GM12892 (cell line): Measurements from ENCODE around the gene HOTAIR.

Experiments used
- DNase-seq: peaks from one replicate; pipeline ENCODE4 v3.0.0; 2011; ENCODE audit not compliant: insufficient read length
- FAIRE-seq: peaks from 2 replicates; lab custom pipeline; 2011; peaks lifted over from hg19 to GRCh38; lab: Jason Lieb, UNC
- POLR2A ChIP-seq: IDR thresholded peaks from 2 replicates; pipeline ENCODE4 v1.6.1; 2011; ENCODE audit warnings: low read depth, low read length, control low read depth
- POLR2AphosphoS5 ChIP-seq: IDR thresholded peaks from 2 replicates; pipeline ENCODE4 v1.6.1; 2011; ENCODE audit warnings: low read depth, low read length, control low read depth
- TAF1 ChIP-seq: IDR thresholded peaks from 2 replicates; pipeline ENCODE4 v1.6.1; 2011; ENCODE audit warnings: low read depth, mild to moderate bottlenecking, control low read depth, low read length, borderline replicate concordance

HOTAIR gene

GRCh38 chr12:53966085-53966384 lies 8.7 kb downstream of the HOTAIR start:
- FAIRE-seq (no peak), DNase-seq (no peak)
- TF ChIP-seq POLR2A (no peak), POLR2AphosphoS5 (no peak), TAF1 (no peak)

DNA sequence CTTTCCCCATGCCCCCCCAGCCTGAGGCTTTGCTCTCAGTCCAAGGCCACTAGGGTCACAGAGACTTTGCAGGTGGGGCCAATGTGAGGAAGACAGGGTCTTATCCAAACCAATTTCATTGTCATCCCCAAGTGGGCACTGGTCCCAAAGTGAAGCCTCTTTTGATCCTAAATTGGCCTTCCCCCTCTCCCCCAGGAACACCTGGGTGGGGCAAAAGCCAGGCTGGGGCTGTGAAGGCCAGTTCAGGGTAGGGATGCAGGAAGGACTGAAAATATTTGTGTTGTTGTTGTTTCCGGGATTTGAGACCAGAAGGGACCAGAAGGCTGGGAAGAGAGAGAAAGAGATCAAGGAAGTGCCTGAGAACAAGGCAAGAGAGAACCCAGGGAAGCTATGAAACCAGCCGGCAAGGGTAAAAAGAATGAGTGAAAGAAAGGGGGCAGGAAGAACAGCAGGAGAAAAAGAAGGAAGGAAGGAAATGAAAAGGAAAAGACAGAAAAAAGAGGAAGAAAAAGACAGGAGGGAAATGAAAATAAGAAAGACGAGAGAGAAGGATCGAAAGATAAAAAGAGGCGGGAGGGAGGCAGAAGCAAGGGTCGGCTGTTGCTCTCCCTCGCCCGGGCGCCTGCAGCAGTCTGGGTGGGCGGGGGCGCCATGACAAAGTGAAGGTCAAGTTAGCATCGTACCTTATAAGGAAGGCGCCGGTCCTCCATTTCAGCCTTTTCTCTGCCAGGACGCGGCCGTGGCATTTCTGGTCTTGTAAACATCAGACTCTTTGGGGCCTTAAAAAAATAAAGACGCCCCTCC lies 9.3 kb downstream of the HOTAIR start:
- DNase-seq: no peak
- no peak for TF ChIP-seq TAF1
- no peak for TF ChIP-seq POLR2A
- TF ChIP-seq POLR2AphosphoS5: no peak
- FAIRE-seq: no peak

DNA sequence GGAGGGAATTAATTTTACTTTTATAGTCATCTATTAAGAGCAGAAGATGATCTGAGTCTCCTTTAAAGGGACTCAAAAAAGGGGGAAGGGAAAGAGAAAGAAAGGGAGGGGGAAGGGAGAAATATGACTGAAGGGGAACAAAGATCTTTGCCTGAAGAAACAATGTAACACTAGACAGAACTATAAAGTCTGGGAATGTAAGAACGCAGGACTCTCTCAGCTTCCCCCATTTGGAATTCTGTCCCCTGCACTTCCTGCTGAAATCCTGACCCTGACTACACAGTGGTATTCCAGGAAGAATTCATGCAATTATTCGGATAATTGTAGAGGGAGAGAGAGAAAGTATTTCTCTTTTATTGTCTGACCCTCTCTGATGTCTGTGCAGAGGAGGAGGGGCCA lies 10.4 kb downstream of the HOTAIR start:
- FAIRE-seq: no peak
- TF ChIP-seq POLR2AphosphoS5 (no peak), POLR2A (no peak), TAF1 (no peak)
- no peak for DNase-seq

GRCh38 chr12:53963434-53964314 lies 11.1 kb downstream of the HOTAIR start:
- TF ChIP-seq POLR2AphosphoS5 (no peak), POLR2A (no peak), TAF1 (no peak)
- DNase-seq: no peak
- FAIRE-seq: no peak

DNA sequence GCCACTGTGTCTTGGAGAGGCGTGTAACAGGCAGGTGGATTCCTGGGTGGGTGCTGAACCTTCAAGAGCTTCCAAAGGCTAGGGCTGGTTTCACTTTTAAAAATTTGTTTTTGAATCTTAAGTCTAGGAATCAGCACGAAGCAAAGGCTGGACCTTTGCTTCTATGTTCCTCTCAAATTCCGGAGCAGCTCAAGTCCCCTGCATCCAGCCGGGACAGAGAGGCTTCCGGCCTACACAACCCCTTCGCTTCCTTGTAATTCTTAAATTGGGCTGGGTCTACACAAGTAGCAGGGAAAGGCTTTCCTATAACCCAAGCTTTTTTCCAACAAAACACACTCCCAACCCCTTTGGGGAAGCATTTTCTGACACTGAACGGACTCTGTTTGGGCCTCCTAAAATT lies 11.7 kb downstream of the HOTAIR start:
- no peak for FAIRE-seq

DNA sequence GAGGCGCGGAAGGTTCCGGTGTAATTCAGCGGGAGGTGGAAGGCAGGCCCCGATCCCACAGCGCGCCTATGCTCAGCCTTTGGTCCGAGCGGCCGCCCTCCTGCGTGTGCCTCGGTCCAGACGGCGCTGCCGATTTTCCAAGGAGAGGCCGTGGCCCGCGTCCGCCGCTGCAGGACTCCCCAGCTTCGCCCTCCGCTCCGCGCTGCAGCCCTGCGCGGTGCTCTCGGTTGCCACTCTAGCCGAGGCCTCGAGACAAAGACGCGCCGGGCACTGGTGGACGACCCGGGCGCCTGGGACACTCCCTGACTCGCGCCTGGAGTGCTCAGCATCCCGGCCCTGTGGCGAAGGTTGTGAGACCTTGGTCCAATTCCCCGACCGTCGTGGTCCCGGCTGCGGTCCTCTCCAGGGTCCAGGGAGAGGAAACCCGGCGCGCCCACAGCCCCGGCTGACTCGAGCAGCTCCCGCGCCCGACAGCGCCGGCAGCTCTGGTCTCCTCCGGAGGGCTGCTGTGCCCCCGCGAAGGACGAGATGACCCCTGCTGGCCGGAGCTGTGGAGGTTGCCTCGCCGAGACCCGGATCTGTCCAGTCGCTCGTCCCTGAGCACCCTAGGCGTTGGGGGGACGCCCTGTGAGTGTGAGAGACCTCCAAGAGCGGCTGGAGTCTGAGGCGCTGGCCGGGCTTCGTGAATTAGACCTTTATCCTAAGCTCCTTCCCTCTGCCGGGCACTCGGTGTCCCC lies 13.6 kb downstream of the HOTAIR start:
- DNase-seq: no peak
- no peak for TF ChIP-seq POLR2AphosphoS5
- no peak for TF ChIP-seq POLR2A
- no peak for TF ChIP-seq TAF1
- FAIRE-seq: no peak

More for the DNA sequence above, 11.7 kb downstream of the HOTAIR start:
- TF ChIP-seq TAF1: no peak
- no peak for TF ChIP-seq POLR2A
- TF ChIP-seq POLR2AphosphoS5: no peak
- no peak for DNase-seq

GRCh38 chr12:53960187-53961024 lies 14.3 kb downstream of the HOTAIR start:
- TF ChIP-seq POLR2A (no peak), POLR2AphosphoS5 (no peak), TAF1 (no peak)
- DNase-seq (no peak), FAIRE-seq (no peak)

DNA sequence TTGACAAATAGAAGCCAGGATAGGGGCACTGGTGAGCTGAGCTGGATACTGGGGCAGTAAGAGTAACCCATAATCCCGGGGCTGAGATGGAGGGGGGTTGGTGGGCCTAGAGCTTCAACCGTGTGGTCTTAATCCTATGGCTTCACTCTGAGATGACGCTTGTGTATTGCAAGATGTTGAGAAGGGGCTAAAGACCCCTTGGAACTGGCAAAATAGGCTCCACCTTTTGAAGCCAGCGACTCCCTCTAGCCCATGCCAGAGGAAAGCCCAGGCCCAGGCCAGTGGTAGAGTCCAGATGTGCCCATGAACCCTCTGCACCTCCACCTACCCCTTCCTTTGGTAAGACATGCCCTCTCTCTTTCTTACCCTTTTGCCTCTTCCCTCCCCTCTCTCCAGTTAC lies 15.4 kb downstream of the HOTAIR start:
- DNase-seq (no peak), FAIRE-seq (no peak)
- TF ChIP-seq POLR2AphosphoS5 (no peak), TAF1 (no peak)

- FAIRE-seq: no peak
- no peak for DNase-seq
- TF ChIP-seq POLR2AphosphoS5 (no peak), POLR2A (no peak), TAF1 (no peak)
Measured at GRCh38 chr12:53958128-53958527, 16.6 kb downstream of the HOTAIR start.

GRCh38 chr12:53956914-53957536 lies 17.7 kb downstream of the HOTAIR start:
- DNase-seq: no peak
- no peak for TF ChIP-seq TAF1
- TF ChIP-seq POLR2A: no peak
- no peak for TF ChIP-seq POLR2AphosphoS5
- no peak for FAIRE-seq
